Activated CD8-positive, alpha-beta memory T cell treated with anti-CD3 and anti-CD28 coated beads, Interleukin-2, amount 50 U/mL, for 24 hours (primary cell): ENCODE results near the gene SDC1.
"Not testable (repeated sequence)": the region's sequence is repeated elsewhere in the genome, so short reads cannot be mapped to it uniquely, and the experiment has no call there.

Experiments
- DNase-seq: peaks from one replicate; pipeline ENCODE4 v3.0.0-alpha.2; 2020; ENCODE audit errors: extremely low read depth

SDC1 gene, protein sequence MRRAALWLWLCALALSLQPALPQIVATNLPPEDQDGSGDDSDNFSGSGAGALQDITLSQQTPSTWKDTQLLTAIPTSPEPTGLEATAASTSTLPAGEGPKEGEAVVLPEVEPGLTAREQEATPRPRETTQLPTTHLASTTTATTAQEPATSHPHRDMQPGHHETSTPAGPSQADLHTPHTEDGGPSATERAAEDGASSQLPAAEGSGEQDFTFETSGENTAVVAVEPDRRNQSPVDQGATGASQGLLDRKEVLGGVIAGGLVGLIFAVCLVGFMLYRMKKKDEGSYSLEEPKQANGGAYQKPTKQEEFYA

DNA sequence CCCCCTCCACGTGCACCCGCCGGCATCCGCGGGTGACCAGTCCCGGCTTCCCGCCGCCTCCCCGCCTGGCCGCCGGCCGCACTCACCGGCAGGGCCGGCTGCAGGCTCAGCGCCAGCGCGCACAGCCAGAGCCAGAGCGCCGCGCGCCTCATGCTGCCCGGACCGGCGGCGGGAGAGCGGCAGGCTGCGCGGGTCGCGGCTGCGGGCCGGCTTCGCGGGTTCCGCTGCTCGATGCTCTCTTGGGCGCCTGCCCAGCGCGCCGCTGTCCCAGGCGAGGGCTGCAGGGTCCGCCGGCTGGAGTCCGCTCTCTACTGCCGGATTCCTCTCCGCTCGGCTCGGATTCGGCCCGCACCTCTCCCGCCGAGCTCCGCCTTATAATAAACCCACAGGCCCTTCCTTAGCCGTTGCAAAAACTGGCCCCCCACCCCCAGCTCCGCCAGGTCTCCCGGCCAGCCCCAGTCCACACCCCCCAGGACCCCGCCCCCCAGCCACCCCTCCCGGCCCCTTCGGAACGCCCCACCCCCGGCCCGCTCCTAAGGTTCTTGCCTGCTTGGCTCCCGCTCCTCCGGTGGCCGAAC, at the start of gene SDC1:
TSS of gene SDC1 (minus strand) at position 415 of the 578 bp plus-strand sequence. CDS start at position 152, 263 bp downstream.
- DNase-seq: no peak

DNA sequence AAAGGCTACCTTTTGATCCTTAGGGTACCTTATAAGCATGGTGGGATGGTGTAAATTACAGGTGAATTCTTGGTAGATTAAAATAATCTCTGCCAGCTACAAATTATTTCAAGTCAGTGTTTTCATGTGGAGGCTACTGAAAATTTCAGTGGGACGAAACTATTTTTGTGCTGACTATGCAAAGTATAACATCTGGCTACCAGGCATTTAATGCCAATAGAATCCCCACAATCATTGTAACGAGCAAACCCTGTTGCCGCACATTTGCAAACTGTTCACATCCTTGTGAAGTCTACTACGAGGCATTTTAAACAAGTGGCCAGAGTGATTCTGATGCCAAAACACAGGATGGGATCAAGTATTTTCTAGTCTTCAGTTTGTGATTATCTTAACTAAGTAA, 48.1 kb upstream of the SDC1 start:
- no peak for DNase-seq

DNA sequence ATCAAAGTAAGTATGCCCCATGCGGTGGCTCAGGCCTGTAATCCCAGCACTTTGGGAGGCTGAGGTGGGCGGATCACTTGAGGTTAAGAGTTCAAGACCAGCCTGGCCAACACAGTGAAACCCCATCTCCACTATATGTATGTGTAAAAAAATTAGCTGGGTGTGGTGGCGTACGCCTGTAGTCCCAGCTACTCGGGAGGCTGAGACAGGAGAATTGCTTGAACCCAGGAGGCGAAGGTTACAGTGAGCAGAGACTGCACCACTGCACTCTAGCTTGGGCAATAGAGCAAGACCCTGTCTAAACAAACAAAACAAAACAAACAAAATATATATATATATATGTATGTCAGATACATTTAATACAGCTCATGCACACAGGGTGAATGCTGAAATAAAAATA, 43.4 kb upstream of the SDC1 start:
- not testable (repeated sequence) for DNase-seq

DNA sequence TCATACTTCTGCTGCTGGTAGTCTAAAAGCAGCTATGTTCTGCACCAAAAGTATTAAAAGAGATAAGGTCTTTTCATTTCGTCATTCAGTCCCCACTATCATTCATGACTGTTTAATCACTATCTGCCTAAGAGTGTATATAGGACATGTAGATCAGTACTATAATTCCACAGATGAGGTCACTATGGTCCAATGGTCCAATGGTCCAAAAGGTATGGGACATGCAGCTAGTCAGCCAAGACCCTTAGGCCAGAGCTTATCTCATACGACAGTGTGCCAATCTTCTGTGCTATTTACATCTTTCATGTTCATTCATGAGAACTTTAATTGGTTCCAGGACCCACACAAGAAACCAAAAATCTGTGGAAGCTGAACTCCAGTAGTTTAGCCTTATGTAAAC, 42.6 kb upstream of the SDC1 start:
- DNase-seq: no peak

DNA sequence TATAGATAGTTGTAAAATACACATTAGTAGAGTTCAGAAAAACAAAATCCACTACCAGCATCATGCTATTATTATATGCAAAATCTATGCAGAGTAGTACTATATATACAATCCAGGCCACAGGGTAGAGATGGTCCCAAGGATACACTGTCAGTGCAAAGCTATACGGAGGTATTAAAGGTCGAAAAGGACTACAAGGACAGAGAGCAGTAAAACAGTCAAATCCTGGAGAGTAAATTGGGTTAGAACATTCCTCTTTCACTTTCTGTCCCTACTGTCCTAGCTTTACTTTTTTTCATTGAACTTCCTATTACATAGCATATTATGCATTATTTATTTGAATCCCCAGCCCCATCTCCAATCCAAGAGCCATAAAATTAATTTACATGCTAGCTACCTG, 39.7 kb upstream of the SDC1 start:
- DNase-seq: no peak

GRCh38 chr2:20257411-20257810, 32.5 kb upstream of the SDC1 start:
- no peak for DNase-seq

GRCh38 chr2:20254731-20255130, 29.8 kb upstream of the SDC1 start:
- no peak for DNase-seq

GRCh38 chr2:20250436-20250835, 25.5 kb upstream of the SDC1 start:
- no peak for DNase-seq

DNA sequence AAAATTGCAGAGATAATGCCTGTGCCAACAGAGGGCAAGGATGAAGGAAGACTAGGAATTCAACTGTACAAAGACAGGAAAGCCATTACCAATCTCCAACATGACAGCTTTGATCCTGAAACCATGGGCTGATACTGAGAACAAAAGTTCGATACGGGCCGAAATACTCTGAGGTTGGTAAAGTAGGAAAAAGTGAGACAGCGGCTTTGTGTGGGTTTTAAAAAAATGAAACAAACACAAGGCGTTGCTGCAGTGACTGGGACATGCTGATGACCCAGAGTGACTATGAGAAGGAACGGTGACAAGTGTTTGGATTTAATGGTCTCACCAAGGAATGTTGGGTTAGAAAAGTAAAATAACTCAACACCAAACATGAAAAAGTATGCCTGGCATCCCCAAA, 24.2 kb upstream of the SDC1 start:
- DNase-seq: no peak

- no peak for DNase-seq
These were observed 22.2 kb upstream of the SDC1 start for GRCh38 chr2:20247084-20247483.

DNA sequence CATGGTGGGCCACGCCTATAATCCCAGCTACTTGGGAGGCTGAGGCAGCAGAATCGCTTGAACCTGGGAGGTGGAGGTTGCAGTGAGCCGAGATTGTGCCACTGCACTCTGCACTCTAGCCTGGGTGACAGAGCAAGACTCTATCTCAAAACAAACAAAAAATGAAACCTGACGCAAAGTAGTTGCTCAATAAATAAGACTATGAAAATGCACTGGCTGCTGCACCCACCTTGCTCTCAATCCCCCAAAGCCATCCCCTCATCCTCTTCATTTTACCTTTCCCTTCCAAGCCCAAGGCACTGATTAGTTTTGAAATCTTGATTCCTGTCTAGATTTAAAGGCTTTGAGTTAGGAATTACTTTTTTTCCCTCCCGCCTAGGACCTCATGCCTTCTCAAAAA, 18.7 kb upstream of the SDC1 start:
- DNase-seq: not testable (repeated sequence)

GRCh38 chr2:20242727-20243377, 17.9 kb upstream of the SDC1 start:
- DNase-seq: no peak

GRCh38 chr2:20241973-20242726, 17.2 kb upstream of the SDC1 start:
- DNase-seq: no peak

DNA sequence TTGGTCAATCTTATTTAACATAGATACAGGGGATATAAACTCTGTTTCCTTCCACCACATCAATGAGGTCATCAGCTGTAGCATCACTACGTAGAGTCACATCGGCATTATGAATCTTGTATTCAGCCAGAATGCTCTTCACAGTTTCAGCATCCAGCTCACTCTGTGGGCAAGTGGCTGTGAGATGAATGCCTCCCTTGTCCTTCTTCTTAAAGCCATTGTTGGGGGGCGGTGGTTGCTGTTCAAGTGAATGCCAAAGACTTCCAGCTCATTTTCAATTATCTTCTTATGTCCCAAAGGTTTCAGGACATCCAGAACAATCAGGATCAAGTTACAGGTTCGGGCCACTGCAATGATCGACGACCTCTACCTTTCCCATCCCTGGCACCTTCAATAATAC, 15.4 kb upstream of the SDC1 start:
- not testable (repeated sequence) for DNase-seq

GRCh38 chr2:20236496-20236895, 11.6 kb upstream of the SDC1 start:
- DNase-seq: no peak

DNA sequence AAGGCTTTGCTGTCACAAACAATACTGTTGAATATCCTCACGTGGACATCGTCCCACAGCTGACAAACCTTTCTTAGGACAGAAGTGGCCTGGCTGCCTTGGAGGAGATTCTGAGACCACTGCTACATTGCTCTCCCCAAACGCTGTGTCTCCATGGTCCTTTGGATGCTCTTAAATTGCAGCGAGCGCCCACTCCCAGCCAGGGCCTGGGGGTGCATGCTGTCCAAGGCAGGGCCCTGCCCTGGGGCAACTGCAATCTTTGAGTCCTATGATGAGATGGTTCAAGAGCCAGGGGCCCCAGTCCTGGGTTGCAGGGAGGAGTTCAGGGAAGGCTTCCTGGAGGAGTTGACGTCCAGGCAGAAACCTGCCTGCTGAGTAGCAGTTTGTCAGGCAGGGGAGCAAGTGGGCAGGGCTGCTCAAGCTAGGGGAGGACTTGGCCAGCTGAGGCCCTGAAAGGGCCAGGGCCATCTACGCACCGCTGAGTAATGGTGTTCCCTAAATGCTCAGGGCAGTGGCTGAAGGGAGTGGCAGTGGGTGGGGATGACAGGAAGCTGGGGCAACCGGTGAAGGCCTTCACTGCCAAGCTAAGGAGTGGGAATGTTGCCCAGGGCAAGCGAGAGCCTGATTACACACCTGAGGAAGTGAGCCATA, 10.8 kb upstream of the SDC1 start:
- DNase-seq: no peak

- DNase-seq: not testable (repeated sequence)
These were observed 9.7 kb upstream of the SDC1 start for GRCh38 chr2:20234597-20234996.

DNA sequence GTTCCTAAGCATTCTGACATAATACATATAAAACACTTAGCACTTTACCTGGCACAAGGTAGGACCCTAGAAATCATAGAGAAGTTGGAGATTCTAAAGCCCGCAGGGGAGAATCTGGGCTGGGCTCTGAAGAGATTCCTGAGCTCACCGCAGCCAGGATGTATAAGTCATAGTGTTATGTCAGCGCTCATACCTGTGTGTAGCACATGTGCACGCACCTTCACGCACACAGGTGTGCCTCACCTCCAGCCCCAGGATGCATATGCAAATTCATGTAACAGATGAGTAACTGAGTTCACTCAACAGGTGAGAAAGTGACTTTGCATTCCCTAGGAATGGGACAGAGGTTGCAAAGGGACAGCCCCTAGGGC, 7.9 kb upstream of the SDC1 start:
- DNase-seq: no peak

GRCh38 chr2:20231598-20232026, 6.7 kb upstream of the SDC1 start:
- DNase-seq: no peak

DNA sequence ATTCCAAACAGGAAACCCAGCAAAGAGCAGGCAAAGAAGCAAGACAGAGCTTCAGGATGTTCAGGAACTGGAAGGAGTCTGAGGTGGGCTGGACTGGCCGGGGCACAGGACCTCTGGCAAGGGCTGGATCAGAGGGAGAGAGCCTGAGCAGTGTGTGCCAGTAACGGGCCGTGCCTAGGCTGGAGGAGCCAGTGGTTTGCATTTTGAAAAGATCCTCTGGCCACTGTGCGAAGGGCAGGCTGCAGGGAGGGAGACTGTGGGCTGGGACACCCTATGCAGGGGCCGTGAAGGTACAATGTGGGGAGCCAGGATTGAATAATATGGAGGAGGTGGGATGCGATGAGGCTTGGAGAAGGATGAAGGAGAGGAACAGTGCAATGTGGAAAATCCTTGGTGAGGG, 6.2 kb upstream of the SDC1 start:
- no peak for DNase-seq

GRCh38 chr2:20230114-20230425, 5.1 kb upstream of the SDC1 start:
- DNase-seq: no peak
